HepG2 (cell line): Measurements from ENCODE around the gene FAM174C. TPM values are rescaled to one million over a fixed set of nuclear protein-coding genes. Genes with fewer than 3 reads are reported as not detected.

Experiments used
- CBX2 ChIP-seq, 2 experiments: fragments of 200-600 bp in 1 of 2; sonication (generic); formaldehyde crosslinking in 1 of 2; IDR thresholded peaks; 2 replicates each; pipeline versions ENCODE4 v1.7.0 to v1.8.1; 2018 to 2022; ENCODE audit warnings: low read depth in 2 of 2, low read length in 1 of 2, mild to moderate bottlenecking in 1 of 2, missing genetic modification reagents in 1 of 2
- CENPT ChIP-seq: sonication (generic); formaldehyde crosslinking; IDR thresholded peaks from 2 replicates; pipeline ENCODE4 v1.8.0; 2022; ENCODE audit warnings: low read depth, mild to moderate bottlenecking, moderate library complexity, missing genetic modification reagents
- FOXA3 ChIP-seq: IDR thresholded peaks from 2 replicates; pipeline ENCODE4 v1.6.1; 2016; ENCODE audit warnings: missing genetic modification reagents, missing compliant biosample characterization
- GLI4 ChIP-seq: sonication (generic); formaldehyde crosslinking; IDR thresholded peaks from 2 replicates; pipeline ENCODE4 v1.5.1; 2020; ENCODE audit warnings: missing genetic modification reagents, mild to moderate bottlenecking, moderate library complexity, borderline replicate concordance
- HNF4A ChIP-seq: sonication (generic); formaldehyde crosslinking; IDR thresholded peaks from 2 replicates; pipeline ENCODE4 v1.4.0; 2020; ENCODE audit warnings: missing genetic modification reagents
- KDM5A ChIP-seq: fragments of 200-600 bp; sonication (generic); IDR thresholded peaks from 2 replicates; pipeline ENCODE4 v1.7.0; 2018; ENCODE audit warnings: antibody characterized with exemption, mild to moderate bottlenecking, low read length, borderline replicate concordance
- MBD4 ChIP-seq: IDR thresholded peaks from 2 replicates; pipeline ENCODE4 v1.6.1; 2012; ENCODE audit warnings: low read length, inconsistent platforms, borderline replicate concordance
- MED1 ChIP-seq: sonication (generic); formaldehyde crosslinking; IDR thresholded peaks from 2 replicates; pipeline ENCODE4 v1.4.0; 2020; ENCODE audit warnings: missing genetic modification reagents
- MNT ChIP-seq: fragments of 450-650 bp; IDR thresholded peaks from 2 replicates; pipeline ENCODE4 v1.6.1; 2016
- NBN ChIP-seq: fragments of 450-650 bp; conservative IDR thresholded peaks from 2 replicates; pipeline ENCODE4 v1.6.1; 2017
- NRL ChIP-seq: sonication (generic); formaldehyde crosslinking; IDR thresholded peaks from 2 replicates; pipeline ENCODE4 v1.5.0; 2020; ENCODE audit warnings: missing genetic modification reagents, mild to moderate bottlenecking, moderate library complexity, borderline replicate concordance
- PCBP2 ChIP-seq: fragments of 200-400 bp; formaldehyde crosslinking; optimal IDR thresholded peaks from 2 replicates; pipeline ENCODE3; 2018; ENCODE audit warnings: low read length, low read depth; ENCODE audit not compliant: poor library complexity, severe bottlenecking
- RCOR2 ChIP-seq: IDR thresholded peaks from 2 replicates; pipeline ENCODE4 v1.6.1; 2016; ENCODE audit warnings: missing biosample characterization, missing genetic modification reagents
- STAG1 ChIP-seq: sonication (generic); formaldehyde crosslinking; IDR thresholded peaks from 2 replicates; pipeline ENCODE4 v1.4.0; 2020; ENCODE audit warnings: missing genetic modification reagents
- TP53 ChIP-seq: sonication (generic); formaldehyde crosslinking; conservative IDR thresholded peaks from 2 replicates; pipeline ENCODE4 v1.4.0; 2020; ENCODE audit warnings: missing genetic modification reagents
- ZBED4 ChIP-seq: sonication (generic); formaldehyde crosslinking; IDR thresholded peaks from 2 replicates; pipeline ENCODE4 v1.4.0; 2020; ENCODE audit warnings: missing genetic modification reagents, borderline replicate concordance
- ZC3H13 ChIP-seq: sonication (generic); formaldehyde crosslinking; IDR thresholded peaks from 2 replicates; pipeline ENCODE4 v1.8.1; 2023; ENCODE audit warnings: mild to moderate bottlenecking, missing genetic modification reagents, moderate library complexity
- ZFP36L2 ChIP-seq: sonication (generic); formaldehyde crosslinking; IDR thresholded peaks from 2 replicates; pipeline ENCODE4 v1.4.0; 2020; ENCODE audit warnings: missing genetic modification reagents
- ZFYVE20 ChIP-seq: sonication (generic); formaldehyde crosslinking; IDR thresholded peaks from 2 replicates; pipeline ENCODE4 v1.8.0; 2023; ENCODE audit warnings: low read depth, mild to moderate bottlenecking, moderate library complexity, missing genetic modification reagents, borderline replicate concordance
- ZMYM3 ChIP-seq: sonication (generic); formaldehyde crosslinking; IDR thresholded peaks from 2 replicates; pipeline ENCODE4 v1.5.1; 2020; ENCODE audit warnings: mild to moderate bottlenecking, missing genetic modification reagents
- ZNF207 ChIP-seq: fragments of 450-650 bp; IDR thresholded peaks from 2 replicates; pipeline ENCODE4 v1.6.1; 2016; ENCODE audit warnings: antibody characterized with exemption, borderline replicate concordance
- ZNF354B ChIP-seq: sonication (generic); formaldehyde crosslinking; IDR thresholded peaks from 2 replicates; pipeline ENCODE4 v1.8.0; 2022; ENCODE audit warnings: mild to moderate bottlenecking, missing genetic modification reagents
- ZNF724P ChIP-seq: sonication (generic); formaldehyde crosslinking; IDR thresholded peaks from 2 replicates; pipeline ENCODE4 v1.8.0; 2022; ENCODE audit warnings: missing genetic modification reagents, borderline replicate concordance
- ZNF773 ChIP-seq: sonication (generic); formaldehyde crosslinking; IDR thresholded peaks from 2 replicates; pipeline ENCODE4 v1.4.0; 2020; ENCODE audit warnings: missing genetic modification reagents, borderline replicate concordance
- polyA plus RNA-seq, 8 experiments: library from polyadenylated mRNA; depleted of rRNA in 3 of 8; stranded (reverse) in 7 of 8; unstranded in 1 of 8; fragments of >200 nt; fragmentation: Illumina TruSeq in 4 of 8; extraction: Trizol in 4 of 8; gene quantifications; 2 replicates each; pipeline versions ENCODE4 v1.2.1 to v1.2.3, GENCODE V29; 2011 to 2016; ENCODE audit warnings: low read depth in 4 of 8, missing spikeins in 1 of 8, mixed read lengths in 1 of 8; ENCODE audit not compliant: insufficient read depth in 1 of 8
- total RNA-seq, 5 experiments: library from RNA; depleted of rRNA; stranded (reverse); fragments of >200 nt; fragmentation: Illumina TruSeq; extraction: Trizol; gene quantifications; 2 replicates each; pipeline ENCODE4 v1.2.3, GENCODE V29; 2016; ENCODE audit warnings: low read depth in 1 of 5
- TF ChIP-seq, protein P1 (sequence below): sonication (generic); formaldehyde crosslinking; IDR thresholded peaks from 2 replicates; pipeline ENCODE4 v1.9.0; 2021; ENCODE audit warnings: missing genetic modification reagents, mild to moderate bottlenecking, borderline replicate concordance

Gene FAM174C
- total and polyA plus RNA-seq, 2 of the 13 experiments (the other 11 are each of a cell fraction or from before 2014, with no cell fraction given), result 19.5 to 31.3 TPM

DNA sequence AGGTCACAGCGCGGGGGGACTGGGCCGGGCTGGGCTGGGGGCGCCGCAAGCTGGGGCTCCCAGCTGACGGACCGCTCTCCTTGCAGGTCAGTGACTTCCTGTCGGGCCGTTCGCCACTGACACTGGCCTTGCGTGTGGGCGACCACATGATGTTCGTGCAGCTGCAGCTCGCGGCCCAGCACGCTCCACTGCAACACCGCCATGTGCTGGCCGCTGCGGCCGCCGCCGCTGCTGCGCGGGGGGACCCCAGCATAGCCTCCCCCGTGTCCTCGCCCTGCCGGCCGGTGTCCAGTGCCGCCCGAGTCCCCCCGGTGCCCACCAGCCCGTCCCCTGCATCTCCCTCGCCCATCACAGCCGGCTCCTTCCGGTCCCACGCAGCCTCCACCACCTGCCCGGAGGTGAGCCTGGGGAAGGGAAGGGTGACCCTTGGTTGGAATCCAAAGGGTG is 21.2 kb upstream of the FAM174C start (continued):
- TF ChIP-seq ZMYM3 (CRISPR knock-in tag) (no peak), ZC3H13 (CRISPR knock-in tag) (no peak), PCBP2 (no peak), RCOR2 (CRISPR knock-in tag) (no peak), CBX2 (IDR thresholded peaks at IDR 0.05; ENCODE audit: low read depth, low read length) (no peak), CBX2 (CRISPR knock-in tag; IDR thresholded peaks at IDR 0.05; ENCODE audit: low read depth) (no peak), TP53 (CRISPR knock-in tag) (no peak), MBD4 (no peak), STAG1 (CRISPR knock-in tag) (no peak), CENPT (CRISPR knock-in tag) (no peak), ZNF207 (no peak), GLI4 (no peak), ZBED4 (no peak), ZNF354B (CRISPR knock-in tag) (no peak), ZNF773 (CRISPR knock-in tag) (no peak), MNT (no peak), MED1 (CRISPR knock-in tag) (no peak), ZFYVE20 (no peak), KDM5A (no peak), NBN (no peak), HNF4A (CRISPR knock-in tag) (no peak), NRL (CRISPR knock-in tag) (0 out of 2 replicates have a peak, but pooled peaks have one; percentile 11), ZNF724P (CRISPR knock-in tag) (no peak), ZFP36L2 (CRISPR knock-in tag) (no peak), FOXA3 (no peak)
- TF ChIP-seq, protein P1, sequence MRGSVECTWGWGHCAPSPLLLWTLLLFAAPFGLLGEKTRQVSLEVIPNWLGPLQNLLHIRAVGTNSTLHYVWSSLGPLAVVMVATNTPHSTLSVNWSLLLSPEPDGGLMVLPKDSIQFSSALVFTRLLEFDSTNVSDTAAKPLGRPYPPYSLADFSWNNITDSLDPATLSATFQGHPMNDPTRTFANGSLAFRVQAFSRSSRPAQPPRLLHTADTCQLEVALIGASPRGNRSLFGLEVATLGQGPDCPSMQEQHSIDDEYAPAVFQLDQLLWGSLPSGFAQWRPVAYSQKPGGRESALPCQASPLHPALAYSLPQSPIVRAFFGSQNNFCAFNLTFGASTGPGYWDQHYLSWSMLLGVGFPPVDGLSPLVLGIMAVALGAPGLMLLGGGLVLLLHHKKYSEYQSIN, result no peak
